Endothelial cell of umbilical vein (primary cell): ENCODE data around the gene KIF19. TPM values are rescaled to one million over a fixed set of nuclear protein-coding genes. Genes with fewer than 3 reads are reported as not detected.

ENCODE experiments used
- BruUV-seq: library from RNA; stranded (reverse); fragments of 400-500 nt; replicated peaks from 2 replicates; lab custom pipeline; 2021; lab: Mats Ljungman, UMichigan
- CTCF ChIA-PET: fragments of 300-600, 350-600 bp; sonication (Branson Sonifier 250); formaldehyde crosslinking; loops from one replicate; lab custom pipeline; 2021; ENCODE audit warnings: antibody characterized with exemption, inconsistent platforms; lab: Charles Lee
- POLR2A ChIA-PET: fragments of 300-600, 350-600 bp; sonication (Branson Sonifier 250); formaldehyde crosslinking; loops from one replicate; lab custom pipeline; 2021; ENCODE audit warnings: antibody characterized with exemption, inconsistent platforms; lab: Charles Lee
- DNase-seq: peaks from one replicate; pipeline ENCODE4 v3.0.0-alpha.2; 2011; ENCODE audit warnings: low read depth, low spot score
- FAIRE-seq: peaks from 2 replicates; lab custom pipeline; 2011; peaks lifted over from hg19 to GRCh38; lab: Jason Lieb, UNC
- H2AFZ ChIP-seq: 2 replicates; pipeline ENCODE4 v1.6.0; 2012; ENCODE audit warnings: low read depth, low read length, control low read depth, inconsistent platforms
- H3K27ac ChIP-seq: 2 replicates; pipeline ENCODE4 v1.5.1; 2011; ENCODE audit warnings: low read depth, mild to moderate bottlenecking, control low read depth, low read length, moderate library complexity; ENCODE audit not compliant: insufficient read depth
- H3K27me3 ChIP-seq, 2 experiments: 2 replicates each; pipeline versions ENCODE4 v1.6.0 to v1.6.1; 2011; ENCODE audit warnings: low read length in 2 of 2, mixed read lengths in 1 of 2; ENCODE audit not compliant: control insufficient read depth in 2 of 2, insufficient read depth in 2 of 2
- H3K36me3 ChIP-seq, 2 experiments: 2 replicates in 1 of 2; 3 replicates in 1 of 2; pipeline ENCODE4 v1.5.1; 2011; ENCODE audit warnings: low read length in 2 of 2, mild to moderate bottlenecking in 1 of 2, moderate library complexity in 1 of 2; ENCODE audit not compliant: control insufficient read depth in 2 of 2, insufficient read depth in 2 of 2; ENCODE audit errors: extremely low read depth in 1 of 2
- H3K4me1 ChIP-seq: 3 replicates; pipeline ENCODE4 v1.5.1; 2011; ENCODE audit warnings: mild to moderate bottlenecking, low read length; ENCODE audit not compliant: control insufficient read depth, insufficient read depth; ENCODE audit errors: extremely low read depth
- H3K4me2 ChIP-seq: 2 replicates; pipeline ENCODE4 v1.6.1; 2011; ENCODE audit warnings: low read length, control low read depth, mixed read lengths; ENCODE audit not compliant: insufficient read depth
- H3K4me3 ChIP-seq, 3 experiments: fragments of 200-600 bp in 1 of 3; sonication (generic), shearing (Covaris generic) in 1 of 3; replicated peaks in 1 of 3; 2 replicates each; pipeline ENCODE4 v1.5.1; 2011 to 2016; ENCODE audit warnings: control low read depth in 3 of 3, low read length in 3 of 3, mild to moderate bottlenecking in 2 of 3, inconsistent platforms in 1 of 3, low read depth in 1 of 3, moderate library complexity in 1 of 3; ENCODE audit not compliant: insufficient read depth in 1 of 3
- H3K79me2 ChIP-seq: 2 replicates; pipeline ENCODE4 v1.6.0; 2012; ENCODE audit warnings: low read length, inconsistent platforms; ENCODE audit not compliant: control insufficient read depth, insufficient read depth
- H3K9ac ChIP-seq: replicated peaks from 2 replicates; pipeline ENCODE3; 2011; ENCODE audit warnings: low read length, control low read depth; ENCODE audit not compliant: insufficient read depth; ENCODE audit errors: extremely low read depth
- H3K9me1 ChIP-seq: replicated peaks from 3 replicates; pipeline ENCODE4 v1.6.0; 2011; ENCODE audit warnings: mild to moderate bottlenecking, low read length; ENCODE audit not compliant: control insufficient read depth, insufficient read depth; ENCODE audit errors: extremely low read depth
- H3K9me3 ChIP-seq: replicated peaks from 2 replicates; pipeline ENCODE4 v1.5.1; 2012; ENCODE audit warnings: low read length, inconsistent platforms; ENCODE audit not compliant: control insufficient read depth, insufficient read depth
- H4K20me1 ChIP-seq: replicated peaks from 2 replicates; pipeline ENCODE3; 2011; ENCODE audit warnings: mild to moderate bottlenecking, low read length; ENCODE audit not compliant: control insufficient read depth, insufficient read depth; ENCODE audit errors: extremely low read depth
- CTCF ChIP-seq, 2 donors: IDR thresholded peaks; 1 replicate in 1 of 2; 2 replicates in 1 of 2; pipeline ENCODE4 v1.5.1; 2011; ENCODE audit warnings: low read length in 2 of 2, mild to moderate bottlenecking in 2 of 2, moderate library complexity in 2 of 2, control low read depth in 1 of 2, inconsistent platforms in 1 of 2, low read depth in 1 of 2; ENCODE audit not compliant: insufficient read depth in 1 of 2; ENCODE audit errors: extremely low read depth in 1 of 2
- EZH2 ChIP-seq: IDR thresholded peaks from 2 replicates; pipeline ENCODE4 v1.6.1; 2012; ENCODE audit warnings: borderline replicate concordance, low read depth, mild to moderate bottlenecking, moderate library complexity, low read length, inconsistent platforms; ENCODE audit not compliant: severe bottlenecking
- FOS ChIP-seq: IDR thresholded peaks from 2 replicates; pipeline ENCODE4 v1.6.1; 2011; ENCODE audit warnings: mild to moderate bottlenecking, low read length, moderate library complexity, borderline replicate concordance; ENCODE audit not compliant: insufficient read depth
- GATA2 ChIP-seq: IDR thresholded peaks from 2 replicates; pipeline ENCODE4 v1.7.0; 2011; ENCODE audit warnings: low read depth, mild to moderate bottlenecking, moderate library complexity, mixed read lengths, low read length; ENCODE audit not compliant: insufficient read length, insufficient read depth
- JUN ChIP-seq: IDR thresholded peaks from 2 replicates; pipeline ENCODE4 v1.6.1; 2011; ENCODE audit warnings: borderline replicate concordance, low read depth; ENCODE audit not compliant: insufficient read length, insufficient read depth
- MAX ChIP-seq: IDR thresholded peaks from 2 replicates; pipeline ENCODE4 v1.6.1; 2011; ENCODE audit not compliant: insufficient read depth, insufficient read length
- MYC ChIP-seq: IDR thresholded peaks from one replicate; pipeline ENCODE4 v1.6.1; 2011; ENCODE audit warnings: mild to moderate bottlenecking, low read depth, low read length
- POLR2A ChIP-seq: IDR thresholded peaks from 2 replicates; pipeline ENCODE4 v1.6.1; 2012; ENCODE audit warnings: low read depth, mild to moderate bottlenecking, control low read depth, low read length
- POLR2AphosphoS5 ChIP-seq: IDR thresholded peaks from 2 replicates; pipeline ENCODE4 v1.6.1; 2012; ENCODE audit warnings: low read depth, mild to moderate bottlenecking, control low read depth, low read length, moderate library complexity; ENCODE audit not compliant: insufficient read depth
- dilution Hi-C: fragments of 300-500 bp; cut with MboI; formaldehyde crosslinking; loops from one replicate; pipeline ENCODE4 v1.15.0; 2019; ENCODE audit warnings: low sequenced_read_pairs; ENCODE audit not compliant: extremely low pct_ligation_motif_present
- intact Hi-C: fragments of 100-400 bp; cut with micrococcal nuclease; formaldehyde crosslinking; loops from one replicate; pipeline ENCODE4 v1.10.0; 2022
- polyA plus RNA-seq, 4 experiments: library from polyadenylated mRNA; depleted of rRNA in 3 of 4; stranded (reverse) in 3 of 4; unstranded in 1 of 4; fragments of >200 nt; gene quantifications; 2 replicates each; pipeline versions ENCODE4 v1.2.1 to v1.2.3, GENCODE V29; 2011 to 2012; ENCODE audit warnings: missing spikeins in 1 of 4
- total RNA-seq: library from RNA; stranded (reverse); gene quantifications from 2 replicates; pipeline ENCODE4 v1.2.3, GENCODE V29; 2021

KIF19 gene
- total and polyA plus RNA-seq, 2 donors (not counting 3 experiments of a cell fraction or from before 2014, with no cell fraction given) = 0.10 to 0.84 TPM

GRCh38 chr17:74394275-74394950 lies 68.4 kb downstream of the KIF19 start:
- no TSS peak for BruUV-seq
- POLR2A ChIA-PET = no interaction called here
- dilution Hi-C loops = no loop called here

More at GRCh38 chr17:74394275-74394950, 68.4 kb downstream of the KIF19 start:
- Histone ChIP-seq H2AFZ (no peak overlapping the region), H3K27ac (no peak overlapping the region), H3K79me2 (no peaks in the 10 kb centered on the region), H3K4me3 (no peak overlapping the region), H3K9me3 (no peaks in the 10 kb centered on the region), H3K27me3 (no peaks in the 10 kb centered on the region), H3K36me3 (no peaks in the 10 kb centered on the region), H3K4me1 (no peaks in the 10 kb centered on the region), H3K4me2 (no peak overlapping the region), H3K9me1 (no peaks in the 10 kb centered on the region), H4K20me1 (no peaks in the 10 kb centered on the region), H3K9ac (no peak overlapping the region)
- no peak for DNase-seq
- TF ChIP-seq JUN (no peak), MAX (no peak), EZH2 (no peak), POLR2A (no peak), POLR2AphosphoS5 (no peak), MYC (no peak), CTCF (IDR thresholded peaks at IDR 0.05; ENCODE audit: extremely low read depth in 1 of 2, insufficient read depth in 1 of 2, low read depth in 1 of 2, low read length in 2 of 2) (no peak), FOS (no peak), GATA2 (no peak)
- CTCF ChIA-PET = interaction anchor here (1.3 to 5.3 kb wide), 2 partner anchors 9 to 14 kb away, joined by 3 to 32 read pairs; no protein-coding TSS in a partner anchor
- intact Hi-C loops = no loop called here
- FAIRE-seq = no peak
